Measurements from ENCODE around the gene LRRC74A. TPM values are rescaled to one million over a fixed set of nuclear protein-coding genes. Genes with fewer than 3 reads are reported as not detected.

The LRRC74A gene
- total RNA-seq, 6 experiments from 2014 or later: not detected

DNA sequence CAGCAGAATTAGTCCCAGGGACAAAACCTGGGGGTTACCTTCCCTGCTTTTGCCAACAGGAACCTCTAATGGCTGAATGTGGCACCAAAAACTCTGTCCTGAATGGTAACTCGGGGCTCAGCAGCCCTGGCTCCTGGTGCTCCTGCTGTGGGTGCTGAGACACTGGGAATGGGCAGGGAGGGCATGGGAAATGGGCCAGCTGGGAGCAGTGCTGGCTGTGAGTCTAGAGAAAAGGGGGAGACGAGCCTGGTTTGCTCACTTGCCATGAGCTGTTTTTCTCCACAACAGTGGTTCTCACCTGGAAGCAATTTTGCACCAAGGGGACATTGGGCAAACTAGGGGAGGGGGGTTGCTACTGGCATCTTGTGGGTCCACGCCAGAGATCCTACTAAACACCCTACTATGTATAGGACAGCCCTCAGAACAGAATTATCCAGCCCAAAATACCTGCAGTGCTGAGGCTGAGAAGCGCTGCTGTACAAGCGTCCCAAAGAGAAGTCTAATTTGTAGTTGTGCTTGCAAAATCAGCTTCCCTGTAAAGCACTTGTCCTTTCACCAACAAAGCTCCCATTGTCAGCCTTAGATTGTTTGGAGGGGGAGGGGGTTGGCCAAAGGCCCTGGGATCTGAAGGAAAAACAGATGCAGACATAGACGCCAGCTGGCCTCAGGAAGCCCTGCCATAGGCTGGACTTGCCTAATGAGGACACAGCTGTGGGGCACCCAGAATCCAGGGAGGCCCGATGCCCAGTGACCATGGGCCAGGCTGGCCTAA, 3.6 kb downstream of the LRRC74A start:
- Mint-ChIP-seq H3K27me3 (ENCODE audit: insufficient read depth) (peaks cover 31% of the 10 kb centered on the region), H3K4me3 (no peak overlapping the region), H3K27ac (no peak overlapping the region), H3K36me3 (ENCODE audit: low read depth) (0 out of 2 replicates have a peak, but pooled peaks cover 4% of the 10 kb centered on the region), H3K4me1 (ENCODE audit: low read depth) (peaks cover 16% of the 10 kb centered on the region), H3K9me3 (no peaks in the 10 kb centered on the region)
- TF ChIP-seq, protein P1, sequence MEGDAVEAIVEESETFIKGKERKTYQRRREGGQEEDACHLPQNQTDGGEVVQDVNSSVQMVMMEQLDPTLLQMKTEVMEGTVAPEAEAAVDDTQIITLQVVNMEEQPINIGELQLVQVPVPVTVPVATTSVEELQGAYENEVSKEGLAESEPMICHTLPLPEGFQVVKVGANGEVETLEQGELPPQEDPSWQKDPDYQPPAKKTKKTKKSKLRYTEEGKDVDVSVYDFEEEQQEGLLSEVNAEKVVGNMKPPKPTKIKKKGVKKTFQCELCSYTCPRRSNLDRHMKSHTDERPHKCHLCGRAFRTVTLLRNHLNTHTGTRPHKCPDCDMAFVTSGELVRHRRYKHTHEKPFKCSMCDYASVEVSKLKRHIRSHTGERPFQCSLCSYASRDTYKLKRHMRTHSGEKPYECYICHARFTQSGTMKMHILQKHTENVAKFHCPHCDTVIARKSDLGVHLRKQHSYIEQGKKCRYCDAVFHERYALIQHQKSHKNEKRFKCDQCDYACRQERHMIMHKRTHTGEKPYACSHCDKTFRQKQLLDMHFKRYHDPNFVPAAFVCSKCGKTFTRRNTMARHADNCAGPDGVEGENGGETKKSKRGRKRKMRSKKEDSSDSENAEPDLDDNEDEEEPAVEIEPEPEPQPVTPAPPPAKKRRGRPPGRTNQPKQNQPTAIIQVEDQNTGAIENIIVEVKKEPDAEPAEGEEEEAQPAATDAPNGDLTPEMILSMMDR (IDR thresholded peaks at IDR 0.05): no peak
- DNase-seq: no peak

DNA sequence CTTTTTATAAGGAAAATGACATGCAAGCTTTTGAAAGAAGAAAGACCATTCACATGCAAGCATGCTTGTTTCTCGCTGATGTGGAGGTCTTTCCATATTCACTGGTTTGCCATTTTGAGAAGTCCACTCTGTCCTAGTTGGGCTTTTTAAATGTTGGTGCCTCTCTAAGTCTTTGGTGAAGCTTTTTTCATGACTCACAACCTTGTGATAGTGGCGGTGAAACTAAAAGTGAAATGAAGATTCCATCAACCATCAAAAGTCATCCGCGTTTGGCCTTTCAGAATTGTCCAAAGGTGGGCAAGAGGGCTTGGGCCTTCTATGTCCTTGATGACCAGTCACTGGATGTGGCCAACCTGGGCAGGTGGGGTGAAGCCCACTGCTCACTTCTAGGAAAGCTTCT, 4.3 kb downstream of the LRRC74A start:
- Mint-ChIP-seq H3K4me1 (ENCODE audit: low read depth) (peaks cover 16% of the 10 kb centered on the region), H3K27me3 (ENCODE audit: insufficient read depth) (peaks cover 34% of the 10 kb centered on the region), H3K4me3 (no peak overlapping the region), H3K36me3 (ENCODE audit: low read depth) (0 out of 2 replicates have a peak, but pooled peaks cover 4% of the 10 kb centered on the region), H3K27ac (no peak overlapping the region), H3K9me3 (no peaks in the 10 kb centered on the region)
- no peak for DNase-seq
- TF ChIP-seq, protein P1 (IDR thresholded peaks at IDR 0.05): no peak

DNA sequence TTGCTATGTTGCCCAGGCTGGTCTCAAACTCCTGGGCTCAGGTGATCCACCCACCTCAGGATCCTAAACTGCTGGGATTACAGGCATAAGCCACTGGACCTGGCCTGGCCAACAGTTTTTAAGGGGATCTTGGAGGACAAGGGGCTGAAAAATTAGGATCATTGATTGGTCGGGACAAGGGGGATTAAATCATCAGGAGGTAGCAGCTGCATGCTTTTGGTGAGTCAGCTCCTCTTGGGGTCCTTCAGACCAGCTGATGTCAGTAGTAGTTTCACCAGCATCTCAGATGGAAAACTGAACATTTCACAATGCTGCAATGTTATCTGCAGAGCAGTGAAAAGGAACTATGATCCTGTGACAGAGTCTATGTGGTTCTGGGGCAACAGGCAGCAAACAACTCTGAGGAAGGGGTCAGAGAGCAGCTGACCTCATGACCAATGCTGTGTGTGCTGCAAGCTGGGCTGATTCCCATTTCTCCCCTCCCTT, 6.3 kb downstream of the LRRC74A start:
- peaks cover 34% of the 10 kb centered on the region for H3K27me3 Mint-ChIP-seq (ENCODE audit: insufficient read depth)
- no peaks in the 10 kb centered on the region for H3K9me3 Mint-ChIP-seq
- H3K4me1 Mint-ChIP-seq (ENCODE audit: low read depth): peaks cover 16% of the 10 kb centered on the region
- no peak overlapping the region for H3K4me3 Mint-ChIP-seq
- H3K27ac Mint-ChIP-seq: no peak overlapping the region
- no peak for DNase-seq
- H3K36me3 Mint-ChIP-seq (ENCODE audit: low read depth): 0 out of 2 replicates have a peak, but pooled peaks cover 4% of the 10 kb centered on the region
- TF ChIP-seq, protein P1 (IDR thresholded peaks at IDR 0.05): no peak

DNA sequence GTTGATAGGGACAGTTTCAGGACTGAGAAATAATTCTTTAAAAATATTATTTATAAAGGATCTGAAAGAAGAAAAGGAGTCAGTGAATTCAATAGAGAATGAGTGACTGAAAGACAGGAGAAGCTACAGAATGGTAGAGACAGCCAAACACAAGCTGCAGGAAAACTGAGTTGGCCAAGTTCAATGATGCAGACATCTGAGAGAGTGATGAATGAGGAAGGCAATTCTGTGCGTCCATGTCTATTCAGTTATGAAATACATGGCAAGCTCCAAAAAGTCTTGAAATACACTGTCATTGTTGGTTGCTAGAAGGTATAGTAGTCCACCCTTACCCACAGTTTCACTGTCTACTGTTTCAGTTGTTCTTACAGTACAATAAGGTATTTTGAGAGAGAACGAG, 6.8 kb downstream of the LRRC74A start:
- no peaks in the 10 kb centered on the region for H3K9me3 Mint-ChIP-seq
- no peak overlapping the region for H3K4me3 Mint-ChIP-seq
- H3K36me3 Mint-ChIP-seq (ENCODE audit: low read depth): 0 out of 2 replicates have a peak, but pooled peaks cover 4% of the 10 kb centered on the region
- no peak for DNase-seq
- H3K27me3 Mint-ChIP-seq (ENCODE audit: insufficient read depth): peaks cover 39% of the 10 kb centered on the region
- peaks cover 12% of the 10 kb centered on the region for H3K4me1 Mint-ChIP-seq (ENCODE audit: low read depth)
- no peak overlapping the region for H3K27ac Mint-ChIP-seq
- TF ChIP-seq, protein P1 (IDR thresholded peaks at IDR 0.05): no peak

DNA sequence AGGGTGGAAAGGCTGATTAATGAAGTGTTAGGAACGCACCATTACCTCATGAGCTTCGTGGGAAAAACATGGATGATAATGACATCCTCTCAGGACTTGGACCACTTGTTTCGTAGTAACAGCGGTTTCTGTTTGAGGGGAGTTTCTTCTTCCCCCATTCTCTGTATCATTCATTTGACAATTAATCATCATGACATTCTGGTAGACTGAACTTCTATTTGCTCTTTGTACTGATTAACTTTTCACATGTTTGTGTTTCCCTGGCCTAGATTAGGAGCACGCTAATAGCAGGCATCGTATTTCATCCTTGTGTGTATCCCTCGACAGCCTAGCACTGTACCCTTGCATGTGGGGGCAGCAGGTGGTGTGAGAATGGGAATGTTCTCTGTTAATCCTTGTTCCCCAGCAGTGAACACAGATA, 8.0 kb downstream of the LRRC74A start:
- H3K27ac Mint-ChIP-seq: no peak overlapping the region
- H3K9me3 Mint-ChIP-seq: no peaks in the 10 kb centered on the region
- H3K4me1 Mint-ChIP-seq (ENCODE audit: low read depth): 0 out of 2 replicates have a peak, but pooled peaks cover 2% of the 10 kb centered on the region
- peaks cover 46% of the 10 kb centered on the region for H3K27me3 Mint-ChIP-seq (ENCODE audit: insufficient read depth)
- H3K36me3 Mint-ChIP-seq (ENCODE audit: low read depth): 0 out of 2 replicates have a peak, but pooled peaks cover 4% of the 10 kb centered on the region
- DNase-seq: no peak
- no peak overlapping the region for H3K4me3 Mint-ChIP-seq
- TF ChIP-seq, protein P1 (IDR thresholded peaks at IDR 0.05): no peak
